Measurements from ENCODE around the gene PVALEF. TPM values are rescaled to one million over a fixed set of nuclear protein-coding genes. Genes with fewer than 3 reads are reported as not detected.

The PVALEF gene
- total RNA-seq, 1 experiment from 2014 or later: not detected

- no peaks in the 10 kb centered on the region for H3K9me3 ChIP-seq (ENCODE audit: control insufficient read depth, insufficient read depth, low read depth, low read length)
- H3K27me3 ChIP-seq (ENCODE audit: control insufficient read depth, insufficient read depth, low read length): no peaks in the 10 kb centered on the region
- POLR2A ChIA-PET: no interaction called here
- ATAC-seq (no peak), DNase-seq (ENCODE audit: low read depth, low spot score) (no peak)
- H3K4me3 ChIP-seq (ENCODE audit: low read depth in 2 of 2, low read length in 2 of 2): no peak overlapping the region
- no TSS peak for BruUV-seq (replicated peaks)
- H3K27ac ChIP-seq (ENCODE audit: low read length): no peak overlapping the region
- no peaks in the 10 kb centered on the region for H3K36me3 ChIP-seq (ENCODE audit: control insufficient read depth, insufficient read depth, low read length)
- no peak for TF ChIP-seq CTCF (IDR thresholded peaks at IDR 0.05)
- peaks cover 16% of the 10 kb centered on the region for H3K4me1 ChIP-seq (ENCODE audit: control insufficient read depth, insufficient read depth, low read length)
- in situ Hi-C loops (cut with HindIII; ENCODE audit: low pct_unique_long_range_greater_than_20kb, low sequenced_read_pairs) (no loop called here), intact Hi-C loops (cut with micrococcal nuclease; ENCODE audit: unreplicated experiment) (no loop called here)
- CTCF ChIA-PET: no interaction called here
Observed at GRCh38 chr17:81161972-81162371, 3.3 kb upstream of the PVALEF start.

GRCh38 chr17:81162491-81162890, 2.8 kb upstream of the PVALEF start:
- Histone ChIP-seq H3K27ac (ENCODE audit: low read length) (no peak overlapping the region), H3K36me3 (ENCODE audit: control insufficient read depth, insufficient read depth, low read length) (no peaks in the 10 kb centered on the region), H3K4me3 (ENCODE audit: low read depth in 2 of 2, low read length in 2 of 2) (no peak overlapping the region), H3K27me3 (ENCODE audit: control insufficient read depth, insufficient read depth, low read length) (no peaks in the 10 kb centered on the region), H3K4me1 (ENCODE audit: control insufficient read depth, insufficient read depth, low read length) (peaks cover 16% of the 10 kb centered on the region), H3K9me3 (ENCODE audit: control insufficient read depth, insufficient read depth, low read depth, low read length) (no peaks in the 10 kb centered on the region)
- no peak for ATAC-seq
- BruUV-seq (replicated peaks): no TSS peak
- TF ChIP-seq SIN3A (IDR thresholded peaks at IDR 0.05; ENCODE audit: borderline replicate concordance, insufficient read depth, low read depth, low read length) (no peak), REST (IDR thresholded peaks at IDR 0.05; ENCODE audit: insufficient read depth in 1 of 2, low read depth in 2 of 2, low read length in 1 of 2) (no peak), POLR2AphosphoS5 (IDR thresholded peaks at IDR 0.05; ENCODE audit: low read depth, low read length) (no peak), TCF7L2 (IDR thresholded peaks at IDR 0.05; ENCODE audit: low read depth, low read length) (no peak), CTCF (IDR thresholded peaks at IDR 0.05) (no peak)
- POLR2A ChIA-PET: no interaction called here
- no peak for DNase-seq (ENCODE audit: low read depth, low spot score)
- in situ Hi-C loops (cut with HindIII; ENCODE audit: low pct_unique_long_range_greater_than_20kb, low sequenced_read_pairs): no loop called here
- CTCF ChIA-PET: no interaction called here
- intact Hi-C loops (cut with micrococcal nuclease; ENCODE audit: unreplicated experiment): no loop called here

Data from Panc1 (cell line).